GM23248 (cell line): Measurements from ENCODE around the gene TIGD3. TPM values are rescaled to one million over a fixed set of nuclear protein-coding genes. Genes with fewer than 3 reads are reported as not detected.

Experiments used
- DNase-seq: peaks from one replicate; pipeline ENCODE4 v3.0.0-alpha.2; 2015
- H2AFZ ChIP-seq: fragments of 200-600 bp; sonication (generic); 2 replicates; pipeline ENCODE4 v1.6.1; 2016; ENCODE audit warnings: antibody characterized with exemption
- H3F3A ChIP-seq: fragments of 200-600 bp; sonication (generic); 2 replicates; pipeline ENCODE4 v1.6.1; 2016; ENCODE audit warnings: mild to moderate bottlenecking, antibody characterized with exemption, mixed run types; ENCODE audit not compliant: insufficient read depth
- H3K27ac ChIP-seq: fragments of 200-600 bp; sonication (generic); 2 replicates; pipeline ENCODE4 v1.5.1; 2016; ENCODE audit warnings: mild to moderate bottlenecking
- H3K27me3 ChIP-seq: fragments of 200-600 bp; sonication (generic); replicated peaks from 2 replicates; pipeline ENCODE4 v1.6.1; 2016; ENCODE audit warnings: mild to moderate bottlenecking; ENCODE audit not compliant: insufficient read depth
- H3K36me3 ChIP-seq: fragments of 200-600 bp; sonication (generic); 2 replicates; pipeline ENCODE4 v1.6.1; 2016; ENCODE audit warnings: low read depth, mild to moderate bottlenecking
- H3K4me1 ChIP-seq: fragments of 200-600 bp; sonication (generic); 2 replicates; pipeline ENCODE4 v1.6.1; 2016; ENCODE audit warnings: mild to moderate bottlenecking; ENCODE audit not compliant: insufficient read depth
- H3K4me2 ChIP-seq: fragments of 200-600 bp; sonication (generic); one replicate; pipeline ENCODE4 v1.6.1; 2016; ENCODE audit warnings: mild to moderate bottlenecking; ENCODE audit not compliant: unreplicated experiment
- H3K4me3 ChIP-seq: fragments of 200-600 bp; sonication (generic); 2 replicates; pipeline ENCODE4 v1.5.1; 2016; ENCODE audit warnings: mild to moderate bottlenecking
- H3K79me2 ChIP-seq: fragments of 200-600 bp; sonication (generic); 2 replicates; pipeline ENCODE4 v1.6.1; 2016; ENCODE audit warnings: mild to moderate bottlenecking; ENCODE audit not compliant: insufficient read depth
- H3K9ac ChIP-seq: fragments of 200-600 bp; sonication (generic); 2 replicates; pipeline ENCODE4 v1.6.1; 2016; ENCODE audit warnings: mild to moderate bottlenecking
- H3K9me2 ChIP-seq: fragments of 200-600 bp; sonication (generic); 2 replicates; pipeline ENCODE4 v1.6.1; 2016; ENCODE audit warnings: mixed run types, mild to moderate bottlenecking, moderate library complexity; ENCODE audit not compliant: insufficient read depth
- H3K9me3 ChIP-seq: fragments of 200-600 bp; sonication (generic); one replicate; pipeline ENCODE4 v1.6.1; 2017; ENCODE audit warnings: low read depth
- H4K20me1 ChIP-seq: fragments of 200-600 bp; sonication (generic); 2 replicates; pipeline ENCODE4 v1.6.0; 2016; ENCODE audit not compliant: insufficient read depth
- EZH2 ChIP-seq: fragments of 200-600 bp; sonication (generic); IDR thresholded peaks from 2 replicates; pipeline ENCODE4 v1.6.1; 2018; ENCODE audit warnings: antibody characterized with exemption, mild to moderate bottlenecking; ENCODE audit not compliant: insufficient read depth, poor library complexity, severe bottlenecking
- EZH2phosphoT487 ChIP-seq: fragments of 200-600 bp; sonication (generic); IDR thresholded peaks from 2 replicates; pipeline ENCODE4 v1.6.1; 2018; ENCODE audit warnings: antibody characterized with exemption, moderate library complexity, mild to moderate bottlenecking, low read depth; ENCODE audit not compliant: insufficient read depth
- WGBS, 2 experiments: methylation state at CpG; one replicate each; pipeline ENCODE4 v1.1.6; 2015 to 2017; ENCODE audit warnings: low lambda C conversion rate in 2 of 2, low coverage in 1 of 2; ENCODE audit errors: missing lambda C conversion rate in 2 of 2; 5-methylcytosine and 5-hydroxymethylcytosine counted together
- in situ Hi-C: fragments of 300-500 bp; cut with MboI; formaldehyde crosslinking; loops from 2 replicates; pipeline ENCODE4 v1.15.0; 2020
- polyA plus RNA-seq: library from polyadenylated mRNA; unstranded; fragments of >200 nt; fragmentation: Nextera tagmentation; extraction: Ambion mirVana; gene quantifications from 2 replicates; pipeline ENCODE4 v1.2.1, GENCODE V29; 2016
- total RNA-seq: library from RNA; depleted of rRNA; stranded (reverse); fragments of >200 nt; shearing (Covaris generic); gene quantifications from 2 replicates; pipeline ENCODE4 v1.2.3, GENCODE V29; 2014; rRNA removed

The TIGD3 gene
- total and polyA plus RNA-seq, 2 experiments from 2014 or later = not detected

- peaks cover 33% of the 10 kb centered on the region for H3K36me3 ChIP-seq
- no peak for DNase-seq
- TF ChIP-seq EZH2 (no peak), EZH2phosphoT487 (no peak)
- H3K4me2 ChIP-seq = no peak overlapping the region
- no peaks in the 10 kb centered on the region for H3K9me3 ChIP-seq
- no peaks in the 10 kb centered on the region for H3K27me3 ChIP-seq
- in situ Hi-C loops = no loop called here
- H4K20me1 ChIP-seq = no peaks in the 10 kb centered on the region
- no peak overlapping the region for H3K4me3 ChIP-seq
- 0 out of 2 replicates have a peak, but pooled peaks cover 4% of the 10 kb centered on the region for H3K4me1 ChIP-seq
- H3F3A ChIP-seq = peaks cover 9% of the 10 kb centered on the region; the same call in 1 of the 2 replicates
- peaks cover 45% of the 10 kb centered on the region for H3K79me2 ChIP-seq
- 75 to 78% methylated on average over 12 of the region's 12 CpGs for WGBS, 2 experiments
- H3K9ac ChIP-seq = no peak overlapping the region
- no peaks in the 10 kb centered on the region for H3K9me2 ChIP-seq
- no peak overlapping the region for H3K27ac ChIP-seq
- H2AFZ ChIP-seq = no peak overlapping the region
These were observed 49.1 kb downstream of the TIGD3 start for GRCh38 chr11:65403607-65404121.

- H3K36me3 ChIP-seq = peaks cover 38% of the 10 kb centered on the region
- H3F3A ChIP-seq = peaks cover 9% of the 10 kb centered on the region; the same call in 1 of the 2 replicates
- H3K9me3 ChIP-seq = no peaks in the 10 kb centered on the region
- H3K4me2 ChIP-seq = no peak overlapping the region
- 0 out of 2 replicates have a peak, but pooled peaks cover 4% of the 10 kb centered on the region for H3K4me1 ChIP-seq
- DNase-seq = no peak
- no peak overlapping the region for H2AFZ ChIP-seq
- no peaks in the 10 kb centered on the region for H3K9me2 ChIP-seq
- TF ChIP-seq EZH2 (no peak), EZH2phosphoT487 (no peak)
- H4K20me1 ChIP-seq = no peaks in the 10 kb centered on the region
- H3K79me2 ChIP-seq = peaks cover 49% of the 10 kb centered on the region
- H3K9ac ChIP-seq = no peak overlapping the region
- in situ Hi-C loops = no loop called here
- WGBS, 2 experiments = 73 to 83% methylated on average over 6 to 13 of the region's 13 CpGs
- no peak overlapping the region for H3K4me3 ChIP-seq
- H3K27me3 ChIP-seq = no peaks in the 10 kb centered on the region
- no peak overlapping the region for H3K27ac ChIP-seq
These were observed 49.7 kb downstream of the TIGD3 start for GRCh38 chr11:65404210-65404609.

- Histone ChIP-seq H3F3A (peaks cover 9% of the 10 kb centered on the region; the same call in 1 of the 2 replicates), H3K9me2 (no peaks in the 10 kb centered on the region), H3K4me1 (0 out of 2 replicates have a peak, but pooled peaks cover 4% of the 10 kb centered on the region), H3K9me3 (no peaks in the 10 kb centered on the region), H3K4me2 (no peak overlapping the region), H2AFZ (no peak overlapping the region), H3K27me3 (no peaks in the 10 kb centered on the region), H4K20me1 (no peaks in the 10 kb centered on the region), H3K27ac (no peak overlapping the region), H3K9ac (no peak overlapping the region), H3K36me3 (peaks cover 40% of the 10 kb centered on the region), H3K79me2 (peaks cover 55% of the 10 kb centered on the region), H3K4me3 (no peak overlapping the region)
- TF ChIP-seq EZH2phosphoT487 (no peak), EZH2 (no peak)
- 88 to 92% methylated on average over 18 to 24 of the region's 24 CpGs for WGBS, 2 experiments
- no peak for DNase-seq
- in situ Hi-C loops = no loop called here
These were observed 50.2 kb downstream of the TIGD3 start for GRCh38 chr11:65404638-65405339.

Other genes with a start within 250 kb of the TIGD3 start
- gene TM7SF2, start 242.9 kb upstream of the TIGD3 start, total RNA-seq = 0.65 and 0.89 TPM in 2 replicates
- gene TM7SF2, start 242.9 kb upstream of the TIGD3 start, polyA plus RNA-seq = 2.5 and 2.6 TPM in 2 replicates
- 12.3 and 13.2 TPM in 2 replicates for gene ZNHIT2, start 237.1 kb upstream of the TIGD3 start, total RNA-seq
- gene ZNHIT2, start 237.1 kb upstream of the TIGD3 start, polyA plus RNA-seq = 15.5 and 15.6 TPM in 2 replicates
- 180 and 199 TPM in 2 replicates for gene FAU, start 232.6 kb upstream of the TIGD3 start, total RNA-seq
- 342 and 365 TPM in 2 replicates for gene FAU, start 232.6 kb upstream of the TIGD3 start, polyA plus RNA-seq
- gene MRPL49, start 232.4 kb upstream of the TIGD3 start, total RNA-seq = 65.6 and 78.4 TPM in 2 replicates
- 48.6 and 53.3 TPM in 2 replicates for gene MRPL49, start 232.4 kb upstream of the TIGD3 start, polyA plus RNA-seq
- 29.5 and 64.2 TPM in 2 replicates for gene SYVN1, start 220.2 kb upstream of the TIGD3 start, total RNA-seq
- gene SYVN1, start 220.2 kb upstream of the TIGD3 start, polyA plus RNA-seq = 18.0 and 21.2 TPM in 2 replicates
- gene SPDYC, start 184.5 kb upstream of the TIGD3 start, total RNA-seq = not detected in 2 replicates
- not detected in 2 replicates for gene SPDYC, start 184.5 kb upstream of the TIGD3 start, polyA plus RNA-seq
- gene CAPN1, start 172.8 kb upstream of the TIGD3 start, total RNA-seq = 127 and 145 TPM in 2 replicates
- gene CAPN1, start 172.8 kb upstream of the TIGD3 start, polyA plus RNA-seq = 106 and 110 TPM in 2 replicates
- 6.7 and 8.6 TPM in 2 replicates for gene POLA2, start 92.8 kb upstream of the TIGD3 start, total RNA-seq
- gene POLA2, start 92.8 kb upstream of the TIGD3 start, polyA plus RNA-seq = 8.7 and 8.9 TPM in 2 replicates
- 32.1 and 32.6 TPM in 2 replicates for gene CDC42EP2, start 39.9 kb upstream of the TIGD3 start, total RNA-seq
- gene CDC42EP2, start 39.9 kb upstream of the TIGD3 start, polyA plus RNA-seq = 37.9 and 40.3 TPM in 2 replicates
- 27.7 and 30.0 TPM in 2 replicates for gene DPF2, start 20.9 kb upstream of the TIGD3 start, total RNA-seq
- gene DPF2, start 20.9 kb upstream of the TIGD3 start, polyA plus RNA-seq = 51.2 and 54.1 TPM in 2 replicates
- gene SLC25A45, start 27.9 kb downstream of the TIGD3 start, total RNA-seq = 3.6 and 6.4 TPM in 2 replicates
- gene SLC25A45, start 27.9 kb downstream of the TIGD3 start, polyA plus RNA-seq = 3.7 and 3.9 TPM in 2 replicates
- 80.2 and 106 TPM in 2 replicates for gene FRMD8, start 31.9 kb downstream of the TIGD3 start, total RNA-seq
- 25.4 and 30.0 TPM in 2 replicates for gene FRMD8, start 31.9 kb downstream of the TIGD3 start, polyA plus RNA-seq
- gene NEAT1, start 68.0 kb downstream of the TIGD3 start, total RNA-seq = 74.3 and 143 TPM in 2 replicates
- 36.2 and 50.7 TPM in 2 replicates for gene NEAT1, start 68.0 kb downstream of the TIGD3 start, polyA plus RNA-seq
- 2,638 and 3,272 TPM in 2 replicates for gene MALAT1, start 144.3 kb downstream of the TIGD3 start, total RNA-seq
- 7,376 and 13,207 TPM in 2 replicates for gene MALAT1, start 144.3 kb downstream of the TIGD3 start, polyA plus RNA-seq
- 115 and 133 TPM in 2 replicates for gene SCYL1, start 170.3 kb downstream of the TIGD3 start, total RNA-seq
- 90.7 and 98.6 TPM in 2 replicates for gene SCYL1, start 170.3 kb downstream of the TIGD3 start, polyA plus RNA-seq
- gene LTBP3, start 203.6 kb downstream of the TIGD3 start, total RNA-seq = 98.4 and 112 TPM in 2 replicates
- 36.5 and 39.6 TPM in 2 replicates for gene LTBP3, start 203.6 kb downstream of the TIGD3 start, polyA plus RNA-seq
- gene ZNRD2, start 215.7 kb downstream of the TIGD3 start, total RNA-seq = 41.9 and 54.5 TPM in 2 replicates
- 69.3 and 74.9 TPM in 2 replicates for gene ZNRD2, start 215.7 kb downstream of the TIGD3 start, polyA plus RNA-seq
- gene FAM89B, start 217.8 kb downstream of the TIGD3 start, total RNA-seq = 41.2 and 67.0 TPM in 2 replicates
- gene FAM89B, start 217.8 kb downstream of the TIGD3 start, polyA plus RNA-seq = 73.1 and 76.3 TPM in 2 replicates
- gene EHBP1L1, start 221.3 kb downstream of the TIGD3 start, total RNA-seq = 85.5 and 88.5 TPM in 2 replicates
- 11.5 and 12.6 TPM in 2 replicates for gene EHBP1L1, start 221.3 kb downstream of the TIGD3 start, polyA plus RNA-seq
- gene KCNK7, start 241.0 kb downstream of the TIGD3 start, total RNA-seq = not detected in 2 replicates
- not detected in 2 replicates for gene KCNK7, start 241.0 kb downstream of the TIGD3 start, polyA plus RNA-seq